Middle frontal gyrus (tissue), 1 donor: ENCODE measurements around the gene KLK4.
"Not testable (repeated sequence)": the region's sequence is repeated elsewhere in the genome, so short reads cannot be mapped to it uniquely, and the experiment has no call there.

ENCODE experiments used
- DNase-seq: peaks from one replicate; pipeline ENCODE4 v3.0.0-alpha.2; 2015; ENCODE audit warnings: low spot score; ENCODE audit errors: extremely low spot score

KLK4 gene

DNA sequence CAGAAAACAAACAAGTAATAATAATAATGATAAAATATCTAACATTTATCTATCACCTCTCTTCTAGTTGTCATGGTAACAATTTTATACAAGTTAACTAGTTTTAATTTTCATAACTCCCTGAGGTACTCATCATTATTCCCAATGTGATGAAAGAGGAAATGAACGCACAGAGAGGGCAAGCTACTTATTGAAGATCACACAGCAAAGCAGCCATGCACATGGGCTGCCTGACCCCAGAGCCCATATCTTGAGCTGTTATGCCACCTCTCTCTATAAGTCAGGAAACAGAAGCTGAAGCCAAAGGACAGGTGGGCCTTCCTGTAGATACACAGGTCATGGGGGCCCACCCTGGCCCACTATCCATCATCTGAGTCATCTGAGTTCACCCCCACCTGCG lies 4.9 kb upstream of the KLK4 start:
- DNase-seq: no peak

DNA sequence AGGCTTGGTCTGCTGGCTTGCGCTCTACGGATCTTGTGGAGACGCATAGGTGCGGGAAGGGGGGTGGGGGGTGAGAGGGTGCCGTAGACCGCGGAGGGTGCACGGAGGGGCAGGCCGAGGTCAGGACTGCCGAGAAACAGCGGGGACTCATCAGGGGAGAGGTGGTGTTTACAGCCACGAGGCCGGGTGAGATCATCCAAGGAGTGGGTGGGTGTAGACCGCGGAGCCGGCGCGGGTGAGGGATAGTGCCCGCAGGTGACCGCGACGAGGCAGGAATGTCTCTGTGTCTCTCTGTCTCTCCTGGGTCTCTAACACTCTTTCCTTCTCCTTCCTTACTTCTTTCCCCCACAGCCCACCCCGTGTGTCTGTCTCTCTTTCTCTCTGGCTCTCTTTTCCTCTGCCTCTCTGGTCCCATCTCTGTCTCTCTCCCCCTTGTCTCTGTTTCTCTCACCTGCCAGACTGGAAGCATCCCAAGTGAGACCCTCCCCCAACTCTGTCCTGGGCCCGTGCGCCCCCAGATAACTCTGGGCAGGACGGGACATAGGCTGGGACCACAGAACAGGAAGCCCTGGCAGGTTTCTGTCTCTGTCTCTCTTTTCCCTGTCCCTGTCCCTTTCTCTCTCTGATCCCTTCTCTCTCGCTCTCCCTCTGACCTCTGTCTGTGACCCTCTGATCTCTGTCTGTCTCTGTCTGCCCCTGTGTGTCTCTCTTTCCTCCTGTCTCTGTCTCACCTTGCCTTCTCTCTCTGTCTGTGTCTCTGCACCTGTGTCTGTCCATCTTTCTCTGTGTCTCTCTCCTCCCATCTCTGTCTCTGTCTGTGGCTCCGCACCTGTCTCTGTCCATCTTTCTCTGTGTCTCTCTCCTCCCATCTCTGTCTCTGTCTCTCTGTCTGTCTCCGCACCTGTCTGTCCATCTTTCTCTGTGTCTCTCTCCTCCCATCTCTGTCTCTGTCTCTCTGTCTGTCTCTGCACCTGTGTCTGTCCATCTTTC lies 1.8 kb upstream of the KLK4 start:
- no peak for DNase-seq

DNA sequence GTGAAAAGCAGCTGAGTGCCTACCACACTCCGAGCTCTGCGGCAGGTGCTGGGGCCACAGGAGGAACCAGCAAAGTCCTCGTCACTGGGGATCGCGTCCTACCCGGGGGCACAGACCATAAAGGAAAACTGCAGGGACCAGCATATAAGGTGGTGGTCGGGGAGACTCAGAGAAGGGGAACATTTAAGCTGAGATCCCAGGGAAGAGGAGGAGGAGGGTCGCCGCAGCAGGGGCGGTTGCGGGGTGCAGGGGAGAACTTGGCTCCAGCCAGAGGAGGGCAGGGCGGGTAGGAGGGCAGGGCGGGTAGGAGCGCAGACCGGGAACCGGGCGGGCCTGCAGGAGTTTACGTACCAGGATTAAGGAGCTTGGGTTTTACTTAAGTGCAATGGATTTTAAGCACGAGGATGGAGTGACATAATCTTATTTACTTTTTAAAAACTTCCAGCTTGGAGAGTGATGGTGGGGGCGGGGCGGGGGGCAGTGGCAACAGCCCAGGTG lies 956 bp upstream of the KLK4 start:
- DNase-seq: no peak

DNA sequence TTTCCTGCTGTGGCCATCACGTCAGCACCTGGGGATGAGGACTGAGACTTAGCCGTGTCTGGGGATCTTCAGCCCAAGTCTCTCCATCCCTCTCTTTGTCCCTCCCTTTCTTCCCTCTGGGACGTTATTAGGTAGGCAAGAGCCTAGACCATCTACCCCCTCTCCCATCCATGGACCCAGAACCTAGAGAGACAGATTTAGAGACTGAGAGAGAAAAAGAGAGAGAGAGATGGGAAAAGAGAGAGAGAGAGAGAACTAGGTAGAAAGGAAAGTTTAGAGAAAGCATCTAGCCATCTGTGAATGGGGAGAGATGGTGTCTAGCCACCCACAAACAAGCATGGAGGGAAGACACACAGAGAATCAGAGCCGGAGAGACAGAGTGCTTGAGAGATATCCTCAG lies 473 bp downstream of the KLK4 start:
- no peak for DNase-seq

DNA sequence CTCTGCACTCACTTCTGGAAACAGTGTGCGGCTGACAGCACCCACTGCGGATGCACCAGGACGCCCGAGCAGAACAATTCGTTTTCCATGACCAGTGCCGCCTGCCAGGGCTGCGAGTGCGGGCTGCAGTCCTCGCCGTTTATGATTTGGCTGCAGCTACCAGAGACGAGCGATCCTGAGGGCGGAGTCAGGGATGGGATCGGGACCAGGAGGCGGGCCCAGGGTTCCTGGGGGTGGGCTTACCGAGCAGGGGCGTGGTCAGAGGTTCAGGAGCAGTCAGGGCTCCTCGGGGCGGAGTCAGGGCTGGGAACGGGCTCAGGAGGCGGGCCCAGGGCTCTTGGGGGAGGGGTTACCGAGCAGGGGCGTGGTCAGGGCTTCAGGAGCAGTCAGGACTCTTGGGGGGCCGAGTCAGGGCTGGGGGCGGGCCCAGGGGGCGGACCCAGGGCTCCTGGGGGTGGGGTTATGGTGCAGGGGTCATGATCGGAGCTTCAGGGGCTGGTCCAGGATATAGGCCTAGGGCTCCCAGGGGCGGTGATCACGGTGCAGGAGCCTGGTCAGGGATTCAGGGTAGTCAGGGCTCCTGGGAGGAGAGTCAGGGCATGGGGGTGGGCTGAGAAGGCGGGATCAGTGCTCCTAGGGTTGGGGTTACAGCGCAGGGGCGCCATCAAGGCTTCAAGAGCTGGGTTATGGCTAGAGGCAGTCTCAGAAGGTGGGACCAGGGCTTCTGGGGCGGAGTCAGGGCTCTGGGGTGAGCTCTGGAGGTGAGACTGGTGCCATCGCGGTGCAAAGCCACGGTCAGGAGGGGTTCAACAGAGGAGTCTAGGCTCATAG lies 1.7 kb downstream of the KLK4 start:
- no peak for DNase-seq

DNA sequence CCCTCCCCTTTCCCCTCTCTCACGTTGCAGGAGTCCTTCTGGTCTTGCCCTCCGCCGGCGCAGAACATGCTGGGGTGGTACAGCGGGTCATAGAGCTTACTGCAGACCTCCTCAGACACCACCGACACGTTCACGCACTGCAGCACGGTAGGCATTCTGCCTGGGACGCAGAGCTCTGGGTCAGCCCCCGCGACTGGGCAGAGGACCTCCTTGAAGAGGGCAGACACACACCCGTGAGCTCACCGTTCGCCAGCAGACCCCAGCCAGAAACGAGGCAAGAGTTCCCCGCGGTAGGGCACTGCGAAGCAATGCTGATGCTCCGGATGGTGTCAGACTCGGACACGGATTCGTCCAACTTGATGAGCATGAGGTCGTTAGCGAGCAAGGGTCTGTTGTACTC lies 2.9 kb downstream of the KLK4 start:
- DNase-seq: no peak

DNA sequence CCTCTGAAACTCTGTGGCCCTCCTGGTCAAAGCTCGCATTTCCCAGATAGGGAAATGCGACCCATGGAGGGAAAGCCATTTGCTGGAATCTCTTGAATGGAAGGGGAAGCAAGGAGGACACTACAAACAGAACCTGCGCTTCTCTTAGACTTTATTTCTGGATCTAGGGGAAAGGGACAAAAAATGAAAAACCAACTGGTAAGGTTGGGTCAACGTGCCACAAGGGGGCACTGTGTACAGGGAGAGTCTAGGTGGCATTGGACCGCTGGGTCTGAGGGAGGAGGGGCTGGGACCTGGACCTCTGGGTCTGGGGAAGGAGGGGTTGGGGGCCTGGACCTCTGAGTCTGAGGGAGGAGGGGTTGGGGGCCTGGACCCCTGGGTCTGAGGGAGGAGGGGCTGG lies 5.0 kb downstream of the KLK4 start:
- DNase-seq: no peak

DNA sequence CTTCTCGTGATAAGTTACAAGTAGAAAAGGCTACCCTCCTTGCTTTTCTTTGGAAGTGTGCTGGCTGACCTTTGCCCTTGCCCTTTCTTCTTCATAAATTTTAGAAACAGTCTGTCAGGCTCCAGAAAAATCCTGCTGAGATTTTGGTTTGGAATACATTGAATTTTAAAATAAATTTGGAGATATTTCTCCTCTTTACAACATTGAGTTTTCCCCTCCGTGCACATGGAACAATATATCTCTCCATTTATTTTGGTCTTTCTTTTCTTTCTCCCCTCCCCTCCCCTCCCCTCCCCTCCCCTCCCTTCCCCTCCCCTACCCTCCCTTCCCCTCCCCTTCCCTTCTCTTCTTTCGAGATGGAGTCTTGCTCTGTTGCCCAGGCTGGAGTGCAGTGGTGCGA lies 8.6 kb downstream of the KLK4 start:
- no peak for DNase-seq

DNA sequence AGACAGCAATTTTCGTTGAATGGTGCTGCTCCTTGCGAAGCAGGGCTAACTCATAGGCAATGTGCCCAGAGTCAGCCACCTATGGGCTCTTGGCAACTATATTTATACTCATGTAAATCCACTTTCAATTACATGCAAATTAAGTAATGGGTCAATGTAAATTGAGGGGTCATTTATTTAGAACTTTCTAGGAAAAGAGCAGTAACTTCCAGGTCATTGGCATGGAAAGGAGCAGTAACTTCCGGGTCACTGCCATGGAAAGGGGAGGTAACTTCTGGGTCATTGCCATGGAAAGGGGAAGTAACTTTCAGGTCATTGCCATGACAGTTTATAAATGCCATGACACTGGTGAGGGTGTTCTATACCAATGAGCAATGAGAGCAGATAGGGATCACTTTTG lies 11.6 kb downstream of the KLK4 start:
- no peak for DNase-seq

DNA sequence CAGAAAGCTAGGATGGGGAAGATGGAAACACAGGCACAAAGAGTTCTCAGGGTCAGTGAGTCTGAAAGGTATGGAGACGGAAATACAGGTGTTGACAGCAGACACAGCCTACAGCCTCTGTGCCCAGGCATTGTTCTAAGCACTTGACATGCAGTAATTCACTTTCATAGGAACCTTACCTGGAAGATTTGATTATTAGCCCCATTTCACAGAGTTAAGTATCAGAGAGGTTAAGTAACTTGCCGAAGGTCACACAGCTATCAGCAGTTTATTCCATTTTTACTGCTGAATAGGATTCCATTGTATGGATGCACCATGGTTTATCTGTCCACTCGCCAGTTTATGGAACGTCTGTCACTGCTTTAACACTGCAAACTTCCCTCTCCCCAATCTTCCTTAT lies 13.2 kb downstream of the KLK4 start:
- no peak for DNase-seq

DNA sequence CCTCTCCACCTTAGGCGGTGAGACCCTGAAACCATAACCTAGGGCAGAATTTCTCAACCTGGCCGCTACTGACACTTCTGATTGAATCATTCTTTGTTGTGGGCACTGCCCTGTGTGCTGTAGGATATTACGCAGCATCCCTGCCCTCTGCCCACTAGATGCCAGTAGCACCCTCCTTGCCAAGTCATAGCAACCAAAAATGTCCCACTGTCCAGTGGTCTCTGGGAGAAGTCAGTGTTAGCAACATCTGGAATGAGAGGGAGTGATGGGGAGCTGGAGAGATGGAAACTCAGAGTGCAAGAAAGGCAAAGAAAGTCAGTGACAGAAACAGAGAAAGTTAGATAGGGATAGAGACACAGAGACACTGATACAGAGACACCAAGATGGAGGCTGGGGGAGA lies 13.6 kb downstream of the KLK4 start:
- no peak for DNase-seq

DNA sequence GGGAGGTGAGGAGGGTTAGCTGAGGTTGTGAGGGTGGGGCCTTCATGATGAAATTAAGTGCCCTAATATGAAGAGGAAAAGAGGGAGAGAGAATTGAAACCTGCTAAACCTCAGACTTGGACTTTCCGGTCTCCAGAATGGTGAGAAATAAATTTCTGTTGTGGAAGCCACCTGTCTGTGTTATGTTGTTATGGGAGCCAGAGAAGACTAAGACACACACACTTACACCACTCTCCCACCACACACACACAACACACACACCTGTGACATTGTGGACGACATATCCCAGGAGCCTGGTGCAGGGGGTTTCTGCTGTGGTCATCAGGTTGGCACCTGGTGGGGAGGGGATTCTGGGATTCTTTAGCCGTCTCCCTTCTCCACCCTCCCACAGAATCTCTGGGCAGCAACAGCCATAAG lies 14.0 kb downstream of the KLK4 start:
- no peak for DNase-seq

DNA sequence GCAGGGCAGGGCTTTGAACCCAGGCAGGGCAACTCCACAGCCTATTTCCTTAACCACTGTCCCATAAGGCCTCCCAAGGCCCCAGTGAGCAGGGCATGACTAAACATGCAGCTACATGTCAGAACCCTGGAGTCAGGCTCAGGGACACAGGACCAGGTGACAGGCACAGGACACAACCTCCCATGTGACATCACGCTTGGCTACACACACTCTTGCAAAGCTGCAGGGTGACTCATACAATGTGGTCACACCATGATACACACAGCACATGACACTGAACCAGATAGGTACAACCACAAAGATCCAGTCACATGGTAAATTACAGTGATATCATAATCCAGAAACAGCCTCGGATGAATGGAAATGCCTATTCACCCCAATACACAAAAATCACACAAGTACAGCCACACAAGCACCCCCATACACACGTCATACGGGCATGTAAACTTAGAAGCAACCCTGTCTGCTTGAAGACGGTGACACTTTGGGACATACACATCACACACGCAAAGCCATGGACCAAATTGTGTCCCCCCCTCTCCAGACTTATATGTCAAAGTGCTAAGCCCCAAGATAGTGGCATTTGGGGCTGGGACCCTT lies 14.5 kb downstream of the KLK4 start:
- no peak for DNase-seq

DNA sequence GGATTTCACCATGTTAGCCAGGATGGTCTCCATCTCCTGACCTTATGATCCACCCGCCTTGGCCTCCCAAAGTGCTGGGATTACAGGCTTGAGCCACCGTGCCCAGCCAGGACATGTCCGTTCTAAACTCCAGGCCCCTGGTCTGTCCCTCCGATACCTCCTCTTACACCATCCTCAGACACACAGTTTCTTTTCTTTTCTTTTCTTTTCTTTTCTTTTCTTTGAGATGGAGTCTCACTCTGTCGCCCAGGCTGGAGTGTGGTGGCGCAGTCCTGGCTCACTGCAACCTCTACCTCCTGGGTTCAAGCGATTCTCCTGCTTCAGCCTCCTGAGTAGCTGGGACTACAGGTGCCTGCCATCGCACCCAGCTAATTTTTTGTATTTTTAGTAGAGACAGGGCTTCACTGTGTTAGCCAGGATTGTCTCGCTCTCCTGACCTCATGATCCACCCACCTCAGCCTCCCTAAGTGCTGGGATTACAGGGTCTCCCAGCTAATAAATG lies 15.1 kb downstream of the KLK4 start:
- not testable (repeated sequence) for DNase-seq

DNA sequence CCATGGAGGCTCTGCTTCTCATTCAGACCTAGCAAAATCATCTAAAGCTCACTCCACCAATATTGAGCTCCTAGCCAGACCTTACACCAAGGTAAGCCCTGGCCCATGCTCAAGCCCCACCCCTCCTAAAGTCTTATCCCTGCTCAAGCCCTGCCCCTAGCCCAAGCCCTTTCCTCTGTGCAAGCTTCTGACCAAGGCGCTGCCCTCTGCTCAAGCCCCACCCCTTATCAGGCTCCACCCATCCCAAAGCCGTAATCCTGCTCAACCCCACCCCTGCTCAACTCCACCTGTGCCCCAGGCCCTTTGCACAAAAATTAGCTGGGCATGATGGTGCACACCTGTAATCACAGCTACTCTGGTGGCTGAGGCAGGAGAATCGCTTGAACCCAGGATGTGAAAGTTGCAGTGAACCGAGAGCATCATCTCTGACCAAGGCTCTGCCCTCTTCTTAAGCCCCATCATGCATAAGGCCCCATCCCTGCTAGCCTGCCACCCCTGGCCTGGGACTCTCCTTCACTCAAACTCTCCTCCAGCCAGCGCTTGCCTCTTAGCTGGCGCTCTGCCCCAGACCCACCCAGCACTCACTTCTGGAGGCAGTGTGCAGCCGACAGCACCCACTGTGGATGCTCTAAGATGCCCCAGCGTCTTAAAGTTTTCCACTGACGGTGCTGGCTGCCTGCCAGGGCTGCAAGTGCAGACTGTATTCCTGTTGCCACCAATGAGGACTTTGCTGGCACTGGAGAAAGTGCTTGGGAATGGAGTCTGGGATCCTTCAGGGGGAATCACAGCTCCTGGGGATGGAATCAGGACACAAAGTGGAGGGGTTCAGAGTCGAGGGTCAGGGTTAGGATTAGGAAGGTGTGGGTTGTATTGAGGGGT lies 16.5 kb downstream of the KLK4 start:
- no peak for DNase-seq

DNA sequence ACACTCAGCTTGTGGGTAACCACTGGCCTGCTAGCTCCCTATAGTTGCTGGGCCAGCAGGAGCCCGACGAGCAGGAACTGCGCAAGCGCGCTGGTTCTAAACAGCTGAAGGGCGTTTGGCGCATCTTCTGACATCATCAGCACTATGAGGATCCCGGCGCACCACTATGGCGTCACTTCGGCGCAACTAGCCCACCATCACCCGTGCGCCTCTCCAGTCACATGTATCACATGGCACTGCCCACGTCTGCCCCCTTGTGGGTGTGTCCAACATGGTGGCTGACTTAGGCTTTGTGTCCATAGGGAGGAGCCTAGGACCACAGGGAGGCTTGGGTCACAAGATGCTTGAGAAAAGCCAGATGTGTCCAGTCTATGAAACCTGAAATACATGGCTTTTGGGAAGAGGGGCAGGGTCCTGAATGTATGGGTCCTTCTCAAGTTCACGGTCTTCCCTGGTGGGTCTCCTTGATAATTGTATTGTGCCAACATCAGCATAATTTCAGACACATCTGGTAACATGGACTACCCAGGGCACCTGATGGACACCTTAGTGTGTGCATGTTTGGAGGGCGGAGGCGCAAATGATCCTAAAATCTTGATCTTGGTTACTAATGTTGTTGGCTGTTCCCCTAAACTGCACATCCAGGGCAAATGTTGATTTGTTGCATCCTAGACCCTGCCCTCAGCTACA lies 18.0 kb downstream of the KLK4 start:
- no peak for DNase-seq

DNA sequence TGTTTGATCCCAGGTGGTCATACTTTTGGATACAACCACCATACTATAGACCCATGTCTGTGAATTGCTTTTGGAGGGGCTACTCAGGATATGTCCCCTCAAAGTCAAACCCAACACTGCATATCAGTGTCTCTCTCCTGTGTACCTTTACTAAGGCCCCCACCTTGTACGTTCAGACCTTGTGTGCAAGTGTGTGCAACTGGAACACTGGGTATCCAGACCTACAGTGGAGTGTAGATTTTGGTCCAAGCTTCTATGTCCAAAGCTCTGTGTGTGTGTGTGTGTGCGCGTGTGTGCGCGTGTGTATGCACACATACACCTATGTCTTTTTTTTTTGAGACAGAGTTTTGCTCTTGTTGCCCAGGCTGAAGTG lies 20.0 kb downstream of the KLK4 start:
- DNase-seq: no peak

DNA sequence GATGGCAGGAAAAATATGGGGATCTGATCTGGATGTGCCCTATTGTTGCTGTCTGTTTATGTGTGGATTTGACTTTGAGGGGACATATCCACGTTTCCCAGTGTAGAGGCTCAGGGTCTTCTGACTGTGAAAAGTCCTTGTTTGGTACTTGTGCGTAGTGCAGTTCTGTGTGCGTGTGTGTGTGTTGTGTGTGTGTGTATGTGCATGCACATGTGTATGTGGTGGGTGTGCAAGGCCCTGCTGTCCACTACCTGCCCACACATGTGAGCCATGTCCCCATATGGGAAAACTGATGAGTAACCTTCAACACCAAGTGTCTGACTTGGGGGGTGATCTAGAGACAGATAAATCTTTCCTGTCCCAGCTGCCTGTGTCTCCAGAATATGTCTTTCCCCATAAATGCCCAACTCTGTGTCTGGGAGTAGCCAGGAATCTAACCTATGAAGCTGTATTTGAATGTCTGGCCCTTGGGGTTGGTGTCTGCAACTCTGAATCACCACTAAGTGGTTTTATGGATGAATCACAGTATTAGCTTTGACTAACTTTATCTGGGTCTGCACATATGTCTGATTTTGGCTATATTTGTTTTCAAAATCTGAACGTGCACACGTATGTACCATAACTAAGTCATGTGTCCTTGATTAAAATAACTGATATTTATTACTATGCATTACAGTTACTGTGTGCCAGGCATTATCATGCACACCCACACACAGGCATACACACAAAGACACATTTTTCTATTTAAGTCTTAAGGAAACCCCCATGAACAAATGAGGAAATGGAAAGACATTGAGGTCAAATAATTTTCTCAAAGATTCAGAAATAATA lies 20.6 kb downstream of the KLK4 start:
- no peak for DNase-seq

DNA sequence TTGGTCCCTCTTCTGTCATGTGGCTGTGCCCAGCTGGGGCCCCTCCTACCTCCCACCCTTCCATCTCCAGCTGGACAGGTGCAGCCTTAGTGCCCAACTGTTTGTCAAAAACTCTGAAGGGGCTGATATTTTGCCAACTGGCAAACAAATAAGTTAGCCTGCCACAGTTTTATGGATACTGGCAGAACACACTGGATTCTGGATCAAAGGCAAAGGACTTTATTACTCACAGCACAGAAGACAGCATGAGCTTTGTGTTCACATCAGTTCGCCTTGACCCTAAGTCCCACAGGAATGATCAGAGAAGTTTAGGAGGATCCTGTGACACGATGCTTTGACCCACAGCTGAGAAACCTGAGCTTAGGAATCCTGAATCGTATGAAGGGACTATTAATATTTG lies 21.6 kb downstream of the KLK4 start:
- DNase-seq: no peak
